ENCODE measurements around the gene SPECC1.

The SPECC1 gene

DNA sequence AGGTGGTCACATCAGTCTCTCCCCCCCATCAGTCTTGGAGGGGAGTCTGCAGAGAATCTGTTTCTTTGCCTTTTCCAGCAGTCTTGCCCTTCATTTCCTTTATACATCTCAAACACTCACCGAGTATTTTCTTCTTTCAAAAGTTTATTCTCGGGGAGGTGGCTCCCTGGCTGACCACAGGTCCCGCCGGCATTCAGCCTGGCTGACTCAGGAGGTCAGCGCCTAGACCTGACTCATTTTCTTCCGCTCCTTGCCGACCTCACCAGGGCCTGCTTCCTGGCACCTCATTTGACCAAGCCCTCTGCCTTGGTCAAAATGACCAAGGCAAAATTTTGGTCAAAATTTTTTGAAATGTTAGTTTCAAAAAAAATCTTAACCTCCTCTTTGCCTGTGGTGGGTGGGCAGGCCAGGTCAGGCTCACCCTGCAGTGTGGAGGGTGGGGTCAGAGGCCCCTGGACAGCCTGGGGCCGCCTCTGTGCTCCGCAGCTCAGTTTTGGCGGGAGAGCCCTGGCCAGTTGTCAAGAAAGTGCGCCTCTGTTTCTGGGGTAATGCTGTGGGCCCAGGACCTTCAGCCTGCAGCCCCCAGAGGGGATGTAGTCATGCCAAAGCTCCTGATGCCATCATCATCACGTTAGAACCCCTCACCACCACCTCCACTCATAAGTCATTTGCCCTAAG, 165.6 kb downstream of the SPECC1 start:
- no peak for TF ChIP-seq GATA3 (IDR thresholded peaks at IDR 0.05; ENCODE audit: low read depth, low read length)
- no peak for TF ChIP-seq GATA2 (IDR thresholded peaks at IDR 0.05; ENCODE audit: low read depth, low read length)

DNA sequence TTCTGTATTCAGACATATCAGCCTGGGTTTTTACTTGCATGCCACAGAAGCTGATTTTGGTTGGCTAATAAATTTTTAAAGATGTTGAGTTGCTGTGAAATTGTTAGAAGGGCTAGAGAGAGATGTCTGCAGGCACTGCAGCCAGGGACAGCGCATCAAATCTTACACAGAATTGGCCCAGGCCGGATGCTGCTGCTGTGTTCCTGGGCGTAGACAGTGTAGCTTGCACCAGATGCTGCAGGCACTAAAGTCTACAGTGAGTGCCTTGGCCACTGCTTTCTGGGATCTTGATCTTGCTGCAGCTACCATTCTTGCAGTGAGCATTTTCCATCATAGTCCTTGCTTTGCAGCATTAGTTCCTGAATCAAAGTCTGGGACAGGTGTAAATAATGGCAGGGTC, 169.9 kb downstream of the SPECC1 start:
- TF ChIP-seq GATA2 (IDR thresholded peaks at IDR 0.05; ENCODE audit: low read depth, low read length) (no peak), GATA3 (IDR thresholded peaks at IDR 0.05; ENCODE audit: low read depth, low read length) (no peak)

DNA sequence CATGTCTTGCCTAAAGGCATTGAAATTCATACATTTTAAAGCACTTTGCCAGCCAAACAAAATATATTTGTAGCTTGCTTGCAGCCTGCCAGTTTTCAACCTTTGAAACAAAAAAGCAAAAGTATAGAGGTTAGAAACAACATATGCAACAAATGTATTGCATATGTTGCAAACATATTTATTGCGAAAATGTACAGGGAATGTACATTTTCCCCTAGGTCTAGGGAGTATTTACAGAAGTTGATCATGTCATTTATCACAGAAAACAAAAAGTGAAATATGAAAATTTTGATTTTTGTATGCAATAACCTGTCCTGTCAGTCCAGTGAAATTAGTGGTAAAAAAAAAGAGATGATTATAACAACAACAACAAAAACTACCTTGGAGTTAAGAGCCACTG, 171.5 kb downstream of the SPECC1 start:
- TF ChIP-seq GATA3 (IDR thresholded peaks at IDR 0.05; ENCODE audit: low read depth, low read length) (no peak), GATA2 (IDR thresholded peaks at IDR 0.05; ENCODE audit: low read depth, low read length) (no peak)

DNA sequence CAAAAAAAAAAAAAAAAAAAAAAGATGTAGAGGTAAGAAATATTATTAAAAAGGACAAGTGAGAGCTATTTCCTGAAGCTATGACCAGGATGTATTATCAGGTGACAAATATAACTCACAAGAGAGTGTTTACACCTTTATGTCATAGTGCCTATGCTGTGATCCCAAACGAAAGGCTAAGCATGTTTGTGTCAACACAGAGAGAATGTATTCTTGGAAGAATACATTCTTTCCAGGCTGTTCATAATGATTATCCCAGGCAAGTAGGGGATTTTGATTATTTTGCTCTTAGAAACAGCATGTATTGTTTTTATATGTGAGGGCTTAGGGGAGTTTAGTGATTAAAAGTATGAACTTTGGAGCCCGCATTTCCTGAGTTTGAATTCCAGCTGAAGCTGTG, 175.0 kb downstream of the SPECC1 start:
- TF ChIP-seq GATA3 (IDR thresholded peaks at IDR 0.05; ENCODE audit: low read depth, low read length), result no peak
- TF ChIP-seq GATA2 (IDR thresholded peaks at IDR 0.05; ENCODE audit: low read depth, low read length), result no peak

DNA sequence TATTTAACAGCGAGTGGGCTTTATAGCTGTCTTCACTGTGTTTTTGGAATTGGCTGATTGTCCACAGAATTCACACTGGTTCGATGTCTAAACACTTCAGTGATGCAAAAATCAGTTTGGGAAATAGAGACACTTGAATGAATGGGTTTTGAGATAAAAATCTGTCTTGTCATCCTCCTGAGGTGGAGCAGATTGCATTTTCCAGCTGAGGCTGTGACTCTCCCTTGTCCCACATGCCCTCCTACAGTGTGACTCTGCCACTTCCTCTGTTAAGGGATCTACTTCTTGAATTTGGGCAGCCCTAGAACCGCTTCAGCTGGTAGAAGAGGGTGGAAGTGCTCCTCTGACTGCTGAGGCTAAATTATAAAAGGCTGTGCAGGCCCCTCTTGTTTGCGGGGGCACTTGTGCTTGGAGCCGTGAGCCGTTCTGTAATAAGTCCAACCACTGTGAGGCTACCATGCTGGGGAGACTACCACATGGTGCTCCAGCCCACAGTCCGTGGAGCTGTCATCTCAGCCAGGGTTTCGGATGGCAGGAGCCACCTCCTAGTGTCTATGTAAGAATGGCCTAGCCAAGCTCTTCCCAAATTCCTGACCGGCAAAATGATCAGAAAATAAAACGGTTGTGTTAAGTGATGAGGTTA, 175.9 kb downstream of the SPECC1 start:
- no peak for TF ChIP-seq GATA2 (IDR thresholded peaks at IDR 0.05; ENCODE audit: low read depth, low read length)
- no peak for TF ChIP-seq GATA3 (IDR thresholded peaks at IDR 0.05; ENCODE audit: low read depth, low read length)

DNA sequence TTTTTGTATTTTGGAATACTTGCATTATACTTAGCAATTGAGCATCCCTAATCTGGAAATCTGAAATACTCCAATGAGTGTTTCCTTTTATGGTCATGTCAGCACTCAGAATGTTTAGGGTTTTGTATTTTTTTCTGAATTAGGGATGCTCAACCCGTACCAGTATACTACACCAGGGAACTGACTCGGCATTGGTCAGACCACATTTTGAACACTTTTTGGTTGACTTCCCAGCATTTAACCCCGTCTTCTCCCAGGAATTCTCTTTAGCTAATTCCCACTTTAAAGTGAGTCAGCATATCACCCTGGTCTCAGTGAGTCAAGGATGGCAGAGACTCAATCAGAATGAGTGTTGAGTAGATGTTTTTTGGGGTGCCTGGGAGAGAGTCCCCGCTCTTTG, 177.9 kb downstream of the SPECC1 start:
- no peak for TF ChIP-seq GATA2 (IDR thresholded peaks at IDR 0.05; ENCODE audit: low read depth, low read length)
- no peak for TF ChIP-seq GATA3 (IDR thresholded peaks at IDR 0.05; ENCODE audit: low read depth, low read length)

DNA sequence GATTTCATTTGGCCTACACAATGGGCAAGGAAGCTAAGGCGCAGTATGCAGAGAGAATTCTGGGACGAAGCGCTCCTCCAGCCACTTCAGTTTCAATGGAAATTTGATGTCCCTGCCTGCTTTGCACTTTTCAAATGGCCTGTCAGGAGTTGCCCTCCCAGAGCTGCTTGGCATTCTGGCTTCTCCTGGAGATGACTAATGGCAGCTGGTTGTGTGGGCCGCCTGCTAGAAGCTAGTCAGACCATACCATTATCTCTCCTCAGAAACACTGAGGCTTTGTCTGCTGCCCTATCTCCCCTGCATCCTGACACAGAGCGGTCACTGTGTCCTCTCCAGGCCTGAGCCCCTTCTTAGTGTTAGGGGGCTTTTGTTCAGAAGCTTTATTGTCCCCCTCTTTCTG, 180.1 kb downstream of the SPECC1 start:
- TF ChIP-seq GATA2 (IDR thresholded peaks at IDR 0.05; ENCODE audit: low read depth, low read length) (no peak), GATA3 (IDR thresholded peaks at IDR 0.05; ENCODE audit: low read depth, low read length) (no peak)

DNA sequence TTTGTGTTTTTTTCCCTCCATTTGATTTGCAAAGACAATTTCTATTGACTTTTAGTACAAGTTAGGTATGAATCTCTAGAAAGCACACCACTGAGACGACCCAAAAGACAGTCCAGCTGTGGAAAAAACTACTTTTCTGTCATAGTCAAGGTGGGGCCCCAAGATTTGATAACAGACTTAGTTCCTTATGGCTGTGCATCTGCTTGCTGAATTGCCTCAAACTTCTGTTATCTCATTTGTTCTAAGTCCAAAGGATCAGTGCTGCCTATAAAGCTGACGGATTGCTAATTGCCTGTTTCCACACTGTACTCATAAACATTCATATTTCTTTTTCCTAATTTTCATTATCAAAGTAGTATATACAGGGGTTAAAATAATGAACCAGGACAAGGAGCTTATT, 180.8 kb downstream of the SPECC1 start:
- no peak for TF ChIP-seq GATA2 (IDR thresholded peaks at IDR 0.05; ENCODE audit: low read depth, low read length)

DNA sequence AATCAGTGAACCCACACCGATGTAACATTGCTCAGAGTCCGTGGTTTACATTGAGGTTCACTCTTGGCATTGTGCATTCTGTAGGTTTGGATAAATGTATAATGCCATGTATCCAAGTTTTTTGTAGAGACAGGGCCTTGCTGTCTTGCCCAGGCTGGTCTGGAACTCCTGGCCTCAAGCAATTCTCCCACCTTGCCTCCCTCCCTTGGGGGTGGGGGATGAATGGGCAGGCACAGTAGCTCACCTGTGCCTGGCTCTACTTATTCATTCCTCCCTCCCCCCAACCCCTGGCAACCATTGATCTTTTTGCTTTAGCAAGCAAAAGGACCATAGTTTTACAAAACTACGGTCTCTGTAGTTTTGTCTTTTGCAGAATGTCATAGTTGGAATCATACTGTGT, 181.4 kb downstream of the SPECC1 start:
- TF ChIP-seq GATA3 (IDR thresholded peaks at IDR 0.05; ENCODE audit: low read depth, low read length) (no peak), GATA2 (IDR thresholded peaks at IDR 0.05; ENCODE audit: low read depth, low read length) (no peak)

DNA sequence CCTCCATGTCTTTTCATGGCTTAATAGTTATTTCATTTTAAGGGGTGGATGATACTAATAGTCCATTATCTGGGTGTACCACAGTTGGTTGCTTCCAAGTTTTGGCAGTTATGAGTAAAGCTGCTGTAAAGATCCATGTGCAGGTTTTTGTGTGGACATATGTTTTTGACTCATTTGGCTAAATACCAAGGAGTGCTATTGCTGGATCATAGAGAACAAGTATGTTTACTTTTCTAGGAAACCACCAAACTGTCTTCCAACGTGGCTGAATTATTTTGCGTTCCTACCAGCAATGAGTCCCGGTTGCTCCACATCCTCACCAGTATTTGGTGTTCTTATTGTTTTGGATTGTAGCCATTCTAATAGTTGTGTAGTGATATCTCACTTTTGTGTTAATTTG, 181.9 kb downstream of the SPECC1 start:
- TF ChIP-seq GATA2 (IDR thresholded peaks at IDR 0.05; ENCODE audit: low read depth, low read length) (no peak), GATA3 (IDR thresholded peaks at IDR 0.05; ENCODE audit: low read depth, low read length) (no peak)

DNA sequence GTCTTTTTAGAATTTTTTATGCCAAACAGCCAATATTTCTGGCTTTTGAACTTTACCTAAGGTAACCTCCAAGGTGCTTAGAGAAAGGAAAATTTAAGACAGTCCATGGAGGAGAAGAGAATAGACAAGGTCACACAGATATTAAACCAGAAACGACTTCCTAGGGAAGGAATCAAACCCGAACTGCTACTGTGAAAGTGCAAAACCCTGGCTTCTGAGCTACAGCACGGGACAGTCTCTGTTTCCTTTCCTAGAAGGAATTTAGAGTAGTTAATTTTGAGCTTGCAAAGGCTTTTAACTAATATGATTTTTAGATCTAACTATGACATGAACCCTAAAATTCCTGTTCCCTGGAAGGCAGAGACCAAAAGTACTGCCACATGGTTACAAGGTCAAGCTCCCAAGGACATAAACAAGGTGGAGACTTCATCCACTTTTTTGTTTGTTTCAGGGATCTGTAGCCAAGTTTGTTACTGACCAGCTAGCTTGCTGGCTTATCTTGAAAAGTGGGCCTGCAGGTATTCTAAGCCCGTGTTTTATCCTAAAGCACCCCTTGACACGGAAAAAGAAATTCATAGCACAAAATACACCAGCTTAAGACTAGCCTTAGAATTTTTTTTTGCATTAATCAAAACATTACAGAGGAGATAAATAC, 188.2 kb downstream of the SPECC1 start:
- TF ChIP-seq GATA2 (IDR thresholded peaks at IDR 0.05; ENCODE audit: low read depth, low read length) (no peak), GATA3 (IDR thresholded peaks at IDR 0.05; ENCODE audit: low read depth, low read length) (no peak)

DNA sequence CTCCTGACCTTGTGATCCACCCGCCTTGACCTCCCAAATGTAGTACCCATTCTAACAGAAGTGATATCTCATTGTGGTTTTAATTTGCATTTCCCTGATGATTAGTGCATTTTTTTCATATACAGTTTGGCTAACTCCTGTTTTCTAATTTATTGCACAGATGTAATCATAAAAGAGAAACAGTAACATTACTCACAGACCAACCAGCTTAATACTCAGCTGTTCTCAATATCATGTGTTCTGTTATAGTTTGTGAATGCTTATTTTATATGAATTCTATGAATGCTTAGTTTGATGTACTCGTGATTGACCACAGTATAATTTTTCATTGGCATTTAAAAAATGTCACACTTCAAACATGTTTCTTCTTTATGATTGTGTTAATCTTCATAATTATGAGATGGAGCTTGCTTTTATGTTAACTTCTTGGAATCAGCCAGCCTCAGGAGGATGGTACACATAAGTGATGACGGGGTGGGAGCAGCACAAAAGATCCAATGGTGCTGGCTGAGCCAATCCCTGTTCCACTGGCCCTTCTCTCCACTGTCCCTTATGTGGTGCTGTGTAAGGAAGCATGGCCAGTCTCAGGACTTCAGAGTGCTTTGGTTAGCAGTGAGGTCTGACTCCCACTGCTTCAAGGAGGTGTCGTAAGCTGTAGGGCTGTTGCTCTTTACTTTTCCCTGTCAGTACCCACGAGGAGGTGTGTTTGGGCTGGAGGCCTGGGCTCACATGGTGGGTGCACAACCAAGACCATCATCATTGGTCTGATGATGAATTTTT, 191.0 kb downstream of the SPECC1 start:
- TF ChIP-seq GATA2 (IDR thresholded peaks at IDR 0.05; ENCODE audit: low read depth, low read length) (no peak), GATA3 (IDR thresholded peaks at IDR 0.05; ENCODE audit: low read depth, low read length) (no peak)

DNA sequence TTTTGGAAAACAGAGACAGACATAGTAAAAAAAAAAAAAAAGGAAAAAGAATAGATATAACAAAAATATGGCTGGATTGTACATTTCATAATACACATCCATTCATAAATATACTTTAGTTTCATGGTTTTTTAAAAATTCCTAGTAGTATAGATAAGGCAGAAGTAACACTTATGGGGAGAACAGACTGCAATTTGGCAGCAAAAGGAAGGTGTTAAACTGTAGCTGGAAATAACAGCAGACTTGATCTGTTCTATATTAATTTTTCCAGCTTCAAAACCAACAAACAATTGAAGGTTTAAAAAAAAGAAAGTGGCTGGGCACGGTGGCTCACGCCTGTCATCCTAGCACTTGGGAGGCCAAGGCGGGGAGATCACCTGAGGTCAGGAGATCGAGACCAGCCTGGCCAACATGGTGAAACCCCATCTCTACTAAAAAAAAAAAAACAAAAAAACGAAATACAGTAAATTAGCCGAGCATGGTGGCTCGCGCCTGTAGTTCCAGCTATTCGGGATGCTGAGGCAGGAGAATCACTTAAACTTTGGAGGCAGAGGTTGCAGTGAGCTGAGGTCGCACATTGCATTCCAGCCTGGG, 191.8 kb downstream of the SPECC1 start:
- no peak for TF ChIP-seq GATA3 (IDR thresholded peaks at IDR 0.05; ENCODE audit: low read depth, low read length)
- TF ChIP-seq GATA2 (IDR thresholded peaks at IDR 0.05; ENCODE audit: low read depth, low read length), result no peak

DNA sequence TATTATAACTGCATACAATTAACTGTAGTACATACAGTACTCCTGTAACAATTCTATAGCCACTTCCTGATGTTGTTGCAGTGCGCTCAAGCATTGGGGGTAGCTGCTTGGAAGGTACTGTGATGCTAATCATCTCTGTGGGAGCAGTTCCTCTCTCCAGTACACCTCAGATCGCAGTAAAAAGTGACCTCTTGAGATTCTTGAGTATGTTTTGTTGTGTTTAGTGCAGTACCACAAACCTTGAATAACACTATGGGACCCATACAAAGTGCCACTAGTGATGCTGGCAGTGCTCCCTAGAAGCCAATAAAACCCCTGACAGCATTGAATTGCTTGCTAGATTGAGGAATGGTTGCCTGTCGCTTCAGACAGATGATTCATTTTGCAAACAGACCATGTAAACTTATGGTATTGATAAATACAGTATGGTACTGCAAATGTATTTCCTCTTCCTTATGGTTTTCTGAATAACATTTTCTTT, 193.0 kb downstream of the SPECC1 start:
- no peak for TF ChIP-seq GATA3 (IDR thresholded peaks at IDR 0.05; ENCODE audit: low read depth, low read length)
